BJ (cell line): ENCODE measurements around the gene UBE2J2. TPM values are rescaled to one million over a fixed set of nuclear protein-coding genes. Genes with fewer than 3 reads are reported as not detected.

ENCODE experiments used
- CTCF ChIA-PET: fragments of 350-600 bp; formaldehyde crosslinking; extraction: SDS; loops from one replicate; lab custom pipeline; 2021; ENCODE audit warnings: antibody characterized with exemption, inconsistent platforms; lab: Yijun Ruan, JAX
- POLR2A ChIA-PET: fragments of 300-600 bp; sonication (Branson Sonifier 250); formaldehyde crosslinking; extraction: SDS; loops from one replicate; lab custom pipeline; 2021; ENCODE audit warnings: antibody characterized with exemption; lab: Charles Lee
- DNase-seq: peaks from one replicate; pipeline ENCODE4 v3.0.0-alpha.2; 2011; ENCODE audit warnings: low read depth
- H3K27me3 ChIP-seq: 2 replicates; pipeline ENCODE4 v1.6.0; 2011; ENCODE audit warnings: low read length; ENCODE audit not compliant: control insufficient read depth, insufficient read depth
- H3K36me3 ChIP-seq: 2 replicates; pipeline ENCODE4 v1.5.1; 2011; ENCODE audit warnings: low read length; ENCODE audit not compliant: control insufficient read depth, insufficient read depth
- H3K4me3 ChIP-seq: 2 replicates; pipeline ENCODE4 v1.5.1; 2011; ENCODE audit warnings: low read depth, mild to moderate bottlenecking, control low read depth, low read length
- polyA minus RNA-seq: library from RNA; depleted of rRNA, polyadenylated mRNA; stranded (reverse); fragments of >200 nt; gene quantifications from 2 replicates; pipeline ENCODE4 v1.2.3, GENCODE V29; 2011; rRNA and poly(A)+ RNA removed
- polyA plus RNA-seq: library from polyadenylated mRNA; depleted of rRNA; stranded (reverse); fragments of >200 nt; gene quantifications from 2 replicates; pipeline ENCODE4 v1.2.3, GENCODE V29; 2011; rRNA removed
- TF ChIP-seq, protein P1 (sequence below): IDR thresholded peaks from 2 replicates; pipeline ENCODE4 v1.5.1; 2011; ENCODE audit warnings: low read depth, mild to moderate bottlenecking, control low read depth, inconsistent platforms, low read length, moderate library complexity; ENCODE audit not compliant: insufficient read depth

UBE2J2 gene
- polyA plus RNA-seq (20.5 and 25.7 TPM in 2 replicates), polyA minus RNA-seq (12.3 and 15.7 TPM in 2 replicates)

DNA sequence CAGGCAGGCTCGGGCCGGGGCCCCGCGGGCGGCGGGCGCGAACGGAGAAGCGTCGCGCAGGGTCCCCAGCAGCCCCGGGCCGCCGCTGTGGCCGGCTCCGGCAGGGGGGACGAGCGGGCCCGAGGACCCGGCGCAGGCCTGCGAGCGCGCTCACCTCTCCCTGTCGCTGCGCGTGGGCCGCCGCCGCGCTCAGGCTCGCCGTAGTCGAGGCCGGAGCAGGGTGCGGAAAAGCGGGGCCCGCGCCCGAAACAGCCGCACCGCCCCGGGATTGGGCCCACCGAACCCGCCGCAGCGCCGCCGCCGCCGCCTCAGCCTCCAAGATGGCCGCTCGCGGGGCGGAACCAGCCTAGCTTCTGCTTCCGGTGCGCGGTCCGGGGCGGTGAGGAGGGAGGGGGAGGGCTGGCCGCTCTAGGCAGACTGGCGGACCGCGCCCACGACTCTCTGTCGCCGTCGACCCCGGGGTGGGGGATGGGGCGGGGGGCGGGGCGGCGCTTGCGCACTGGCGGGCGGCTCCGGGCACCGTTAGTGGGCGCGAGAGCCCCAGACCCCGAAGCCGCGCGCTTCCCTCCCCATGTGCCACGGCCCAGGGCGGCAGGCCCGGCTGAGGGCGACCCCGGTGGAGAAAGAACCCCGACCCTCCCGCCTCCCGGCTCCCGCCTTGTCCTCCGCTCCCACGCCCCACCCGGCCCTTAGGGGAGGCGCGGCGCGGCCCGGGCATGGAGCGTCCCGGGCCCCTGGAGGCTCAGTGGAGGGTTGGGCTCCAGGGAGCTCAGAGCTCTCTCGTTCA, at the start of gene UBE2J2:
UBE2J2 (minus strand) TSS at position 343 of the 787 bp plus-strand sequence. CDS start 5,862 bp downstream, outside the sequence.
- Histone ChIP-seq H3K36me3 (no peaks in the 10 kb centered on the region; the same call in none of the 2 replicates), H3K27me3 (no peaks in the 10 kb centered on the region), H3K4me3 (peak within 1 kb of the TSS; percentile 61)
- CTCF ChIA-PET = interaction anchor here (0.9 to 1.4 kb wide), 3 partner anchors 9 to 152 kb away, joined by 3 to 4 read pairs (median 4); no protein-coding TSS in a partner anchor
- DNase-seq = no peak
- TF ChIP-seq, protein P1, sequence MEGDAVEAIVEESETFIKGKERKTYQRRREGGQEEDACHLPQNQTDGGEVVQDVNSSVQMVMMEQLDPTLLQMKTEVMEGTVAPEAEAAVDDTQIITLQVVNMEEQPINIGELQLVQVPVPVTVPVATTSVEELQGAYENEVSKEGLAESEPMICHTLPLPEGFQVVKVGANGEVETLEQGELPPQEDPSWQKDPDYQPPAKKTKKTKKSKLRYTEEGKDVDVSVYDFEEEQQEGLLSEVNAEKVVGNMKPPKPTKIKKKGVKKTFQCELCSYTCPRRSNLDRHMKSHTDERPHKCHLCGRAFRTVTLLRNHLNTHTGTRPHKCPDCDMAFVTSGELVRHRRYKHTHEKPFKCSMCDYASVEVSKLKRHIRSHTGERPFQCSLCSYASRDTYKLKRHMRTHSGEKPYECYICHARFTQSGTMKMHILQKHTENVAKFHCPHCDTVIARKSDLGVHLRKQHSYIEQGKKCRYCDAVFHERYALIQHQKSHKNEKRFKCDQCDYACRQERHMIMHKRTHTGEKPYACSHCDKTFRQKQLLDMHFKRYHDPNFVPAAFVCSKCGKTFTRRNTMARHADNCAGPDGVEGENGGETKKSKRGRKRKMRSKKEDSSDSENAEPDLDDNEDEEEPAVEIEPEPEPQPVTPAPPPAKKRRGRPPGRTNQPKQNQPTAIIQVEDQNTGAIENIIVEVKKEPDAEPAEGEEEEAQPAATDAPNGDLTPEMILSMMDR = no peak
- POLR2A ChIA-PET = interaction anchor here (0.6 kb wide), 2 partner anchors 9 to 41 kb away, joined by 4 to 9 read pairs; partner anchors contain the start of gene B3GALT6

DNA sequence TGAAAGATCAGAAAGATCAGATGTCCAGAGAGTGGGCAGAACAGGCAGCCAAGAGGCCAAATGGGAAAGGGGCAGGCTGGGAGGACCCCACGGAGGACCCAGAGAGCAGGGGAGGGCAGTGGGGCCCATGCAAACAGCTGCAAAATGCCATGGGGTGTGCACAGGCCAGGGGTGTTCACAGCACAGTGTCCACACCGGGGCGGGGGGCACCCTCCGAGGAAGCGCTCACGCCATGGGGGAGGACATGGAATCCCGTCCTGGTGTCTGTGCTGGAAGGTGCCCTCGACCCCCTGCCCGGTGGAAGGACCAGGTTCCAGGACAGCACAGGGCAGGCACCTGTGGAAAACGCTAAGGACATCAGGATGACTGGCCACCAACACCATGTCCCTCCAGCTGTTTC, 49.3 kb upstream of the UBE2J2 start:
- POLR2A ChIA-PET = no interaction called here
- DNase-seq = no peak
- CTCF ChIA-PET = interaction anchor here (0.6 kb wide), 1 partner anchor 321 kb away, joined by 3 read pairs; no protein-coding TSS in a partner anchor
- Histone ChIP-seq H3K4me3 (no peak overlapping the region), H3K36me3 (peaks cover 25% of the 10 kb centered on the region), H3K27me3 (no peaks in the 10 kb centered on the region)
- TF ChIP-seq, protein P1 = no peak

DNA sequence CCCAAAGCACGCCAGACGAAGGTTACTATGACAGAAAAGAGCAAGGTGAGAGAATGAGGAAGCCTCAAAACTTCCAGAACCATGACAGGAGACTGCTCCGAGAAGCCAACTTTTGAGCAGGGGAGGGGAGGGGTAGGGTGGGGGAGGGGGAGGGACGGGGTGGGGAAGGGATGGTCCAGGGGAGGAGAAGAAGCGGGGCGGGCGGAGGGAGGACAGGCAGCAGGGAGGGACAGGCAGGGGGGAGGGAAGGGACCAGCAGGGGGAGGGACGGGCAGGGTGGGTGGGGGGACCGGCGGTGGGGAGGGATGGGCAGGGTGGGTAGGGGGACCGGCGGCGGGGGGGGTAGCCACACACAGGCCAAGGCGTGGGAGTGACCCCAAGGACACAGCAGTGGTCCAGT, 48.8 kb upstream of the UBE2J2 start:
- H3K4me3 ChIP-seq = no peak overlapping the region
- CTCF ChIA-PET = no interaction called here
- POLR2A ChIA-PET = no interaction called here
- H3K36me3 ChIP-seq = peaks cover 25% of the 10 kb centered on the region
- TF ChIP-seq, protein P1 = no peak
- DNase-seq = no peak
- H3K27me3 ChIP-seq = no peaks in the 10 kb centered on the region

DNA sequence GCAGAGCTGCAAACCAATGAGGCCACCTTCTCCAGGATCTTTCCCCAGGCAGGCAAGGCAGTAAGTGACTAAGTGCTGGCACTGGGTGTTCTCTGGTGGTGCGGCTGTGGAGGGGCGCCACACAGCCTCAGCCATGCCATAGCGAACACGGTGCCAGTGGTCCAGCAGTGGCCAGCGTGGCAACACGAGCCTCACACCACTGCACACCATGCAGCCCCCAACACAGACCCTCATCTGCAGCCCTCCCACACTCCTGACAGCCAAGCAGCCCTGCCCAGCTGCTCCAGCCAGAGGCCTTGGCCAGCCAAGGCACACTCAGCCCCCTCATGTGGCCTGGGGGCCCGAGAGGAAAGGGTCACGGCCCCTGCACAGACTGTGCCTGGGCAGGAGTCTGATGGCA, 47.8 kb upstream of the UBE2J2 start:
- POLR2A ChIA-PET = no interaction called here
- DNase-seq = no peak
- Histone ChIP-seq H3K36me3 (peaks cover 22% of the 10 kb centered on the region), H3K4me3 (no peak overlapping the region), H3K27me3 (no peaks in the 10 kb centered on the region)
- TF ChIP-seq, protein P1 = no peak
- CTCF ChIA-PET = interaction anchor here (0.6 to 1.2 kb wide), 3 partner anchors 30 to 242 kb away, joined by 3 read pairs; no protein-coding TSS in a partner anchor
